A204.1 (cell line): Measurements from ENCODE around the gene HRK.

Experiments used
- FAIRE-seq: peaks from 2 replicates; lab custom pipeline; 2012; peaks lifted over from hg19 to GRCh38; lab: Jason Lieb, UNC

The HRK gene

GRCh38 chr12:116881325-116881876, at the start of gene HRK:
HRK (minus strand) TSS chr12:116881441; CDS start chr12:116881307, 134 bp downstream.
- no peak for FAIRE-seq

- no peak for FAIRE-seq
Observed at GRCh38 chr12:116929885-116930284, 48.6 kb upstream of the HRK start.

- no peak for FAIRE-seq
Observed at GRCh38 chr12:116928504-116928903, 47.3 kb upstream of the HRK start.

- FAIRE-seq = no peak
Observed at GRCh38 chr12:116927244-116927940, 46.2 kb upstream of the HRK start.

GRCh38 chr12:116926283-116927243, 45.3 kb upstream of the HRK start:
- FAIRE-seq = no peak

GRCh38 chr12:116924558-116925453, 43.6 kb upstream of the HRK start:
- no peak for FAIRE-seq

- no peak for FAIRE-seq
Observed at GRCh38 chr12:116922194-116922897, 41.1 kb upstream of the HRK start.

GRCh38 chr12:116920939-116921338, 39.7 kb upstream of the HRK start:
- no peak for FAIRE-seq

- no peak for FAIRE-seq
Observed at GRCh38 chr12:116919706-116920485, 38.7 kb upstream of the HRK start.

GRCh38 chr12:116919247-116919661, 38.0 kb upstream of the HRK start:
- no peak for FAIRE-seq

- FAIRE-seq = no peak
Observed at GRCh38 chr12:116918464-116918863, 37.2 kb upstream of the HRK start.

- FAIRE-seq = no peak
Observed at GRCh38 chr12:116916714-116917114, 35.5 kb upstream of the HRK start.

GRCh38 chr12:116916122-116916521, 34.9 kb upstream of the HRK start:
- no peak for FAIRE-seq

GRCh38 chr12:116915326-116915725, 34.1 kb upstream of the HRK start:
- no peak for FAIRE-seq

- no peak for FAIRE-seq
Observed at GRCh38 chr12:116910645-116911451, 29.6 kb upstream of the HRK start, which contains the start of gene FBXW8. FBXW8 (plus strand) TSS chr12:116910950; CDS start chr12:116911038, 88 bp downstream.

GRCh38 chr12:116910280-116910644, 29.0 kb upstream of the HRK start:
- FAIRE-seq = no peak

GRCh38 chr12:116906285-116906684, 25.0 kb upstream of the HRK start:
- FAIRE-seq = no peak

- FAIRE-seq = no peak
Observed at GRCh38 chr12:116903818-116904217, 22.6 kb upstream of the HRK start.

GRCh38 chr12:116901612-116902011, 20.4 kb upstream of the HRK start:
- no peak for FAIRE-seq

- FAIRE-seq = no peak
Observed at GRCh38 chr12:116898669-116899068, 17.4 kb upstream of the HRK start.
